Liver (tissue), 3 donors: ENCODE measurements around the gene PLCL1.

ENCODE experiments used
- CTCF ChIP-seq: fragments of 150-350 bp; IDR thresholded peaks from 2 replicates; pipeline ENCODE4 v1.5.1; 2017; ENCODE audit warnings: improper control_type of control experiment, low read depth, low read length; ENCODE audit not compliant: missing input control
- FOXA1 ChIP-seq: IDR thresholded peaks from 2 replicates; pipeline ENCODE4 v1.6.1; 2016; ENCODE audit warnings: antibody characterized with exemption
- MAX ChIP-seq: IDR thresholded peaks from 2 replicates; pipeline ENCODE4 v1.6.1; 2016; ENCODE audit warnings: antibody characterized with exemption
- REST ChIP-seq: IDR thresholded peaks from 2 replicates; pipeline ENCODE4 v1.6.1; 2016; ENCODE audit warnings: antibody characterized with exemption, mild to moderate bottlenecking
- TAF1 ChIP-seq: conservative IDR thresholded peaks from 2 replicates; pipeline ENCODE4 v1.6.1; 2016; ENCODE audit warnings: antibody characterized with exemption, mild to moderate bottlenecking
- YY1 ChIP-seq: IDR thresholded peaks from 2 replicates; pipeline ENCODE4 v1.6.1; 2016; ENCODE audit warnings: antibody characterized with exemption, mild to moderate bottlenecking
- ZBTB33 ChIP-seq: IDR thresholded peaks from 2 replicates; pipeline ENCODE4 v1.6.1; 2016; ENCODE audit warnings: antibody characterized with exemption
- donor health status: healthy.
- donor health status: healthy.

GRCh38 chr2:198143793-198144192 lies 339.4 kb downstream of the PLCL1 start:
- TF ChIP-seq CTCF (no peak), ZBTB33 (no peak), MAX (no peak), FOXA1 (no peak), TAF1 (no peak), REST (no peak), YY1 (no peak)
